HepG2 (cell line): ENCODE measurements around the gene TRAPPC4. TPM values are rescaled to one million over a fixed set of nuclear protein-coding genes. Genes with fewer than 3 reads are reported as not detected.
A peak's percentile ranks its signal among the peaks of the same experiment; 100 is the strongest.

Source experiments
- CCDC6 ChIP-seq: sonication (generic); formaldehyde crosslinking; IDR thresholded peaks from 2 replicates; pipeline ENCODE4 v1.8.1; 2022; ENCODE audit warnings: mild to moderate bottlenecking, missing genetic modification reagents, moderate library complexity
- DNMT1 ChIP-seq: sonication (generic); formaldehyde crosslinking; IDR thresholded peaks from 2 replicates; pipeline ENCODE4 v1.5.1; 2020; ENCODE audit warnings: mild to moderate bottlenecking, missing genetic modification reagents
- ETV6 ChIP-seq: sonication (generic); formaldehyde crosslinking; conservative IDR thresholded peaks from 2 replicates; pipeline ENCODE4 v1.4.0; 2020; ENCODE audit warnings: missing genetic modification reagents
- FOSL1 ChIP-seq: sonication (generic); formaldehyde crosslinking; IDR thresholded peaks from 2 replicates; pipeline ENCODE4 v1.9.0; 2021; ENCODE audit warnings: missing genetic modification reagents, borderline replicate concordance
- FOSL2 ChIP-seq: sonication (generic); formaldehyde crosslinking; IDR thresholded peaks from 2 replicates; pipeline ENCODE4 v1.4.0; 2020; ENCODE audit warnings: missing genetic modification reagents
- HES4 ChIP-seq: sonication (generic); formaldehyde crosslinking; IDR thresholded peaks from 2 replicates; pipeline ENCODE4 v1.9.0; 2021; ENCODE audit warnings: mild to moderate bottlenecking, missing genetic modification reagents, borderline replicate concordance
- IKZF4 ChIP-seq: sonication (generic); formaldehyde crosslinking; IDR thresholded peaks from 2 replicates; pipeline ENCODE4 v1.5.1; 2020; ENCODE audit warnings: borderline replicate concordance, mild to moderate bottlenecking, low read depth, missing genetic modification reagents; ENCODE audit errors: not compliant biosample characterization
- JUNB ChIP-seq: sonication (generic); formaldehyde crosslinking; IDR thresholded peaks from 2 replicates; pipeline ENCODE4 v1.8.0; 2022; ENCODE audit warnings: missing genetic modification reagents, mild to moderate bottlenecking, borderline replicate concordance
- NFYB ChIP-seq: sonication (generic); formaldehyde crosslinking; IDR thresholded peaks from 2 replicates; pipeline ENCODE4 v1.4.0; 2020; ENCODE audit warnings: missing genetic modification reagents
- RFX3 ChIP-seq: IDR thresholded peaks from 2 replicates; pipeline ENCODE4 v1.6.1; 2016; ENCODE audit warnings: missing biosample characterization, missing genetic modification reagents
- SALL2 ChIP-seq: sonication (generic); formaldehyde crosslinking; IDR thresholded peaks from 2 replicates; pipeline ENCODE4 v1.8.1; 2023; ENCODE audit warnings: mild to moderate bottlenecking, missing genetic modification reagents, inconsistent platforms
- SAP130 ChIP-seq: IDR thresholded peaks from 2 replicates; pipeline ENCODE4 v1.6.1; 2016; ENCODE audit warnings: low read depth
- SYNCRIP ChIP-seq: fragments of 200-400 bp; formaldehyde crosslinking; IDR thresholded peaks from 2 replicates; pipeline ENCODE4 v1.6.1; 2018; ENCODE audit warnings: mild to moderate bottlenecking, low read depth, low read length; ENCODE audit not compliant: insufficient read depth
- TCF7 ChIP-seq: sonication (generic); IDR thresholded peaks from 2 replicates; pipeline ENCODE4 v1.6.1; 2016; ENCODE audit warnings: antibody characterized with exemption, low read depth
- ZFYVE20 ChIP-seq: sonication (generic); formaldehyde crosslinking; IDR thresholded peaks from 2 replicates; pipeline ENCODE4 v1.8.0; 2023; ENCODE audit warnings: low read depth, mild to moderate bottlenecking, moderate library complexity, missing genetic modification reagents, borderline replicate concordance
- ZNF577 ChIP-seq: sonication (generic); formaldehyde crosslinking; IDR thresholded peaks from 2 replicates; pipeline ENCODE4 v1.4.0; 2020; ENCODE audit warnings: mild to moderate bottlenecking, low read depth, missing genetic modification reagents, borderline replicate concordance
- ZNF704 ChIP-seq: sonication (generic); formaldehyde crosslinking; IDR thresholded peaks from 2 replicates; pipeline ENCODE4 v1.8.1; 2023; ENCODE audit warnings: mild to moderate bottlenecking, inconsistent platforms, moderate library complexity, missing genetic modification reagents, borderline replicate concordance
- polyA plus RNA-seq, 8 experiments: library from polyadenylated mRNA; depleted of rRNA in 3 of 8; stranded (reverse) in 7 of 8; unstranded in 1 of 8; fragments of >200 nt; fragmentation: Illumina TruSeq in 4 of 8; extraction: Trizol in 4 of 8; gene quantifications; 2 replicates each; pipeline versions ENCODE4 v1.2.1 to v1.2.3, GENCODE V29; 2011 to 2016; ENCODE audit warnings: low read depth in 4 of 8, missing spikeins in 1 of 8, mixed read lengths in 1 of 8; ENCODE audit not compliant: insufficient read depth in 1 of 8
- total RNA-seq, 5 experiments: library from RNA; depleted of rRNA; stranded (reverse); fragments of >200 nt; fragmentation: Illumina TruSeq; extraction: Trizol; gene quantifications; 2 replicates each; pipeline ENCODE4 v1.2.3, GENCODE V29; 2016; ENCODE audit warnings: low read depth in 1 of 5
- TF ChIP-seq, protein P1 (sequence below): sonication (generic); formaldehyde crosslinking; IDR thresholded peaks from 2 replicates; pipeline ENCODE4 v1.5.0; 2020; ENCODE audit warnings: missing genetic modification reagents

The TRAPPC4 gene
- total and polyA plus RNA-seq, 2 of the 13 experiments (the other 11 are each of a cell fraction or from before 2014, with no cell fraction given): 97.4 to 140 TPM

GRCh38 chr11:118998822-118999221, 19.7 kb upstream of the TRAPPC4 start (continued):
- TF ChIP-seq FOSL2 (CRISPR knock-in tag) (peak; percentile 97), ZFYVE20 (CRISPR knock-in tag) (no peak), TCF7 (peak; percentile 40; the same call in 1 of the 2 replicates), SYNCRIP (no peak), ZNF704 (CRISPR knock-in tag) (no peak), JUNB (peak; percentile 79; the same call in 1 of the 2 replicates), IKZF4 (CRISPR knock-in tag) (no peak), NFYB (no peak), SALL2 (CRISPR knock-in tag) (no peak), FOSL1 (peak; percentile 86), ETV6 (CRISPR knock-in tag) (no peak), CCDC6 (CRISPR knock-in tag) (0 out of 2 replicates have a peak, but pooled peaks have one; percentile 12), RFX3 (no peak), DNMT1 (CRISPR knock-in tag) (no peak), SAP130 (peak; percentile 60), HES4 (no peak), ZNF577 (no peak)
- TF ChIP-seq, protein P1, sequence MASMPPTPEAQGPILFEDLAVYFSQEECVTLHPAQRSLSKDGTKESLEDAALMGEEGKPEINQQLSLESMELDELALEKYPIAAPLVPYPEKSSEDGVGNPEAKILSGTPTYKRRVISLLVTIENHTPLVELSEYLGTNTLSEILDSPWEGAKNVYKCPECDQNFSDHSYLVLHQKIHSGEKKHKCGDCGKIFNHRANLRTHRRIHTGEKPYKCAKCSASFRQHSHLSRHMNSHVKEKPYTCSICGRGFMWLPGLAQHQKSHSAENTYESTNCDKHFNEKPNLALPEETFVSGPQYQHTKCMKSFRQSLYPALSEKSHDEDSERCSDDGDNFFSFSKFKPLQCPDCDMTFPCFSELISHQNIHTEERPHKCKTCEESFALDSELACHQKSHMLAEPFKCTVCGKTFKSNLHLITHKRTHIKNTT (CRISPR knock-in tag): no peak
